AG04449 (cell line): ENCODE results near the gene DKC1.

ENCODE experiments used
- CTCF ChIA-PET: fragments of 350-600 bp; formaldehyde crosslinking; extraction: SDS; loops from one replicate; lab custom pipeline; 2021; ENCODE audit warnings: antibody characterized with exemption; lab: Yijun Ruan, JAX
- POLR2A ChIA-PET: fragments of 400-600, 350-600 bp; formaldehyde crosslinking; extraction: SDS; loops from one replicate; lab custom pipeline; 2020; ENCODE audit warnings: antibody characterized with exemption, inconsistent platforms; lab: Yijun Ruan, JAX
- DNase-seq: peaks from one replicate; pipeline ENCODE4 v3.0.0-alpha.2; 2010; ENCODE audit warnings: low read depth, low spot score
- H3K4me3 ChIP-seq: 2 replicates; pipeline ENCODE4 v1.5.1; 2011; ENCODE audit warnings: low read depth, mild to moderate bottlenecking, control low read depth, low read length
- CTCF ChIP-seq: IDR thresholded peaks from one replicate; pipeline ENCODE4 v1.5.1; 2011; ENCODE audit warnings: mild to moderate bottlenecking, moderate library complexity, low read length, control low read depth, inconsistent platforms; ENCODE audit not compliant: insufficient read depth; ENCODE audit errors: missing control alignments

DKC1 gene

DNA sequence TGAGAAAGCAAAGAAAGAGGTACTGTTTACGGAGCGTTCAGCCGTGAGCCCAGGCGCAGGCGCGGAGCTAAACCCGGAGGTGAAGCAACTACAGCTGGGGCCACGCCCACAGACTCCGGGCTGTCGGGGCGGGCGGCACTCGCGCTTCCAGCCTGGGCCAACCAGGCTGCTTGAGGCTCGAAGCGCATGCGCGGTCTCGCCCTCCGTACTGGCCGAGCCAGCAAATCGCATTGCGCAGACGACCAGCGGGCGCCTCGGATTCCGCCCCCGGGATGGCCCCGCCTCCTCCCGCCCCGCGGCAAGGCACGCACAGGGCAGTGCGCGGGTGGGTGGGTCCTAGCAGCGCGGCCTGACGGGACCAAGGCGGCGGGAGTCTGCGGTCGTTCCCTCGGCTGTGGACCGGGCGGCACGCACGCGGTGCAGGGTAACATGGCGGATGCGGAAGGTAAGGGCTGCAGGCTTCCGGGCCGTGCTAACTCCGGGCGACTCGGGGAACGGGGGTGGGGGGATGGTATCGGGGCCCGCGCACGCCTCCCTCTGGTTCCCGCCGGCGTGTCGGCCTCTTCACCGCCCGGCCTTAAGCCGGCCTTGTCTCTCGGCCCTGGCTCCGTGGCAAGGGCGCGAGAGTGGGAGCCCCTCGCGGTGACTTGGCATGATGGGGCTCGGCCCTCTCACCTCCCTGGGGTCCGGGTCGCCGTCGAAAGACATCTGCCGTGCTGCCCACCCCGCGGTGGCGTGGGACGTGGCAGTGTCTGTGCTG is at the start of gene DKC1:
Gene DKC1, plus strand, starts transcription at position 328 of the 760 bp plus-strand sequence. Its CDS starts 102 bp downstream, at position 430.
- CTCF ChIA-PET: interaction anchor here (1.3 to 2.8 kb wide), 3 partner anchors 9 to 77 kb away, joined by 3 to 15 read pairs (median 3); partner anchors contain the start of gene GAB3
- POLR2A ChIA-PET: interaction anchor here (1.4 kb wide), 1 partner anchor 42 kb away, joined by 7 read pairs; the partner anchor contains the start of gene MPP1
- no peak for DNase-seq
- peak within 1 kb of the TSS; percentile 70 for H3K4me3 ChIP-seq
- peak; percentile 21 for TF ChIP-seq CTCF

- H3K4me3 ChIP-seq: no peak overlapping the region
- CTCF ChIA-PET: no interaction called here
- POLR2A ChIA-PET: no interaction called here
- DNase-seq: no peak
- TF ChIP-seq CTCF: peak; percentile 63
Measured at GRCh38 chrX:154714925-154715324, 47.7 kb upstream of the DKC1 start.

DNA sequence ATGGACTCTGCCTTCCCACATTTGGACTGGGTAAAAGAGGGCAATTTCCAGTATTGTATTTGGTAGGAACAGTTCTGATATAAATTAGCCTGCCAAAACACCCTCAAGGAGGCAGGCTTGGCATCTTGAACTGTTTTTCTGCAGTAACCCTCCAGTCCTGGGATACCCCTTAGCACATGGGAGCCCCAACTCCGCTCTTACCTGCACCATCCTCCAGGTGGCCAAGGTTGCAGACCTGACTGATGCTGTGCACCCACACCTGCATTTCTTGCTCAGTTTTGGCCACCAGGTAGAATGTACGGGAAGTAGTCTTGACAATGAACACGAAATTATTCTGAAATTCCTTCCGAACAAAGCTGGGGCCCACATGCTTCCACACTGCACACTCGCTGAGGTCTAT is 46.8 kb upstream of the DKC1 start:
- POLR2A ChIA-PET: no interaction called here
- no peak for TF ChIP-seq CTCF
- no peak for DNase-seq
- H3K4me3 ChIP-seq: no peak overlapping the region
- CTCF ChIA-PET: interaction anchor here (1.0 to 4.4 kb wide), 7 partner anchors 9 to 124 kb away, joined by 3 to 28 read pairs (median 5); no protein-coding TSS in a partner anchor

GRCh38 chrX:154717824-154718223 is 44.8 kb upstream of the DKC1 start:
- no peak overlapping the region for H3K4me3 ChIP-seq
- DNase-seq: no peak
- peak; percentile 6 for TF ChIP-seq CTCF
- ChIA-PET CTCF (interaction anchor here (1.4 to 4.4 kb wide), 5 partner anchors 12 to 122 kb away, joined by 3 to 28 read pairs (median 7); no protein-coding TSS in a partner anchor), POLR2A (interaction anchor here (0.9 kb wide), 1 partner anchor 13 kb away, joined by 3 read pairs; no protein-coding TSS in a partner anchor)

GRCh38 chrX:154718616-154719015 is 44.0 kb upstream of the DKC1 start:
- H3K4me3 ChIP-seq: no peak overlapping the region
- DNase-seq: no peak
- POLR2A ChIA-PET: interaction anchor here (0.9 kb wide), 1 partner anchor 12 kb away, joined by 3 read pairs; no protein-coding TSS in a partner anchor
- no peak for TF ChIP-seq CTCF
- CTCF ChIA-PET: interaction anchor here (1.4 to 4.4 kb wide), 2 partner anchors 14 to 30 kb away, joined by 5 to 28 read pairs; no protein-coding TSS in a partner anchor

GRCh38 chrX:154719132-154719675 is 43.5 kb upstream of the DKC1 start:
- ChIA-PET CTCF (interaction anchor here (1.1 to 4.4 kb wide), 3 partner anchors 10 to 29 kb away, joined by 3 to 28 read pairs (median 5); no protein-coding TSS in a partner anchor), POLR2A (no interaction called here)
- TF ChIP-seq CTCF: no peak
- no peak for DNase-seq
- no peak overlapping the region for H3K4me3 ChIP-seq
